ENCODE measurements around the gene UQCC2. TPM values are rescaled to one million over a fixed set of nuclear protein-coding genes. Genes with fewer than 3 reads are reported as not detected.

The UQCC2 gene
- polyA plus RNA-seq, 1 of the 3 experiments (the other 2 are of a cell fraction), result 59.0 TPM

- 72% methylated on average over 10 of the region's 11 CpGs for WGBS (ENCODE audit: low lambda C conversion rate)
- Histone ChIP-seq H3K36me3 (replicated peaks in 1 of 2; ENCODE audit: control insufficient read depth in 1 of 2, insufficient read depth in 2 of 2, low read length in 1 of 2) (no peaks in the 10 kb centered on the region), H3F3A (replicated peaks; ENCODE audit: insufficient read depth) (no peaks in the 10 kb centered on the region), H3K4me1 (ENCODE audit: control insufficient read depth in 1 of 2, insufficient read depth in 2 of 2, low read depth in 1 of 2, low read length in 1 of 2) (peaks cover 0 to 19% of the 10 kb centered on the region in 2 experiments; a peak in 1 of 4 replicates), H2AFZ (ENCODE audit: low read depth) (no peak overlapping the region), H3K4me2 (no peak overlapping the region), H3K9me3 (no peaks in the 10 kb centered on the region), H3K27ac (ENCODE audit: low read depth in 2 of 2, low read length in 1 of 2) (no peak overlapping the region), H3K9me2 (no peaks in the 10 kb centered on the region), H3K79me2 (ENCODE audit: insufficient read depth) (no peaks in the 10 kb centered on the region), H4K20me1 (ENCODE audit: insufficient read depth) (no peaks in the 10 kb centered on the region), H3K9ac (no peak overlapping the region), H3K4me3 (ENCODE audit: low read depth in 2 of 2, low read length in 1 of 2) (no peak overlapping the region), H3K27me3 (ENCODE audit: insufficient read depth) (no peaks in the 10 kb centered on the region)
- CTCF ChIA-PET, result interaction anchor here (0.9 to 5.2 kb wide), 6 partner anchors 8 to 401 kb away, joined by 3 to 39 read pairs (median 6); partner anchors contain the start of gene UQCC2
- POLR2A ChIA-PET, result no interaction called here
- DNase-seq, result no peak
- TF ChIP-seq RAD21 (IDR thresholded peaks at IDR 0.05; ENCODE audit: low read length), result no peak
- TF ChIP-seq USF2 (IDR thresholded peaks at IDR 0.05; ENCODE audit: borderline replicate concordance, low read depth, low read length), result no peak
- no peak for TF ChIP-seq FOXM1 (IDR thresholded peaks at IDR 0.05; ENCODE audit: low read depth)
- no peak for TF ChIP-seq SMC3 (IDR thresholded peaks at IDR 0.05; ENCODE audit: low read depth, low read length)
- TF ChIP-seq EP300 (IDR thresholded peaks at IDR 0.05; ENCODE audit: borderline replicate concordance in 1 of 2, low read depth in 1 of 2, low read length in 1 of 2), result no peak
- no peak for TF ChIP-seq RFX5 (IDR thresholded peaks at IDR 0.05; ENCODE audit: low read length)
- no peak for TF ChIP-seq ELF1 (IDR thresholded peaks at IDR 0.05)
- no peak for TF ChIP-seq NFIC (IDR thresholded peaks at IDR 0.05; ENCODE audit: borderline replicate concordance)
- no peak for TF ChIP-seq GATA2 (CRISPR knock-in tag; IDR thresholded peaks at IDR 0.05)
- TF ChIP-seq TEAD4 (IDR thresholded peaks at IDR 0.05; ENCODE audit: borderline replicate concordance, insufficient read depth), result no peak
- no peak for TF ChIP-seq IRF3 (IDR thresholded peaks at IDR 0.05; ENCODE audit: low read depth, low read length)
- no peak for TF ChIP-seq RCOR1 (IDR thresholded peaks at IDR 0.05; ENCODE audit: low read length)
- TF ChIP-seq MEF2A (IDR thresholded peaks at IDR 0.05; ENCODE audit: borderline replicate concordance, low read depth), result no peak
- no peak for TF ChIP-seq REST (IDR thresholded peaks at IDR 0.05; ENCODE audit: low read depth, low read length)
Measured at GRCh38 chr6:33754222-33754621, 42.7 kb upstream of the UQCC2 start.

Measured in SK-N-SH (cell line).